ENCODE measurements around the gene LRIG1. TPM values are rescaled to one million over a fixed set of nuclear protein-coding genes. Genes with fewer than 3 reads are reported as not detected.

Gene LRIG1
- total and polyA plus RNA-seq, 7 donors = 9.8 to 119 (median 41.1) TPM

- TF ChIP-seq, protein P1, sequence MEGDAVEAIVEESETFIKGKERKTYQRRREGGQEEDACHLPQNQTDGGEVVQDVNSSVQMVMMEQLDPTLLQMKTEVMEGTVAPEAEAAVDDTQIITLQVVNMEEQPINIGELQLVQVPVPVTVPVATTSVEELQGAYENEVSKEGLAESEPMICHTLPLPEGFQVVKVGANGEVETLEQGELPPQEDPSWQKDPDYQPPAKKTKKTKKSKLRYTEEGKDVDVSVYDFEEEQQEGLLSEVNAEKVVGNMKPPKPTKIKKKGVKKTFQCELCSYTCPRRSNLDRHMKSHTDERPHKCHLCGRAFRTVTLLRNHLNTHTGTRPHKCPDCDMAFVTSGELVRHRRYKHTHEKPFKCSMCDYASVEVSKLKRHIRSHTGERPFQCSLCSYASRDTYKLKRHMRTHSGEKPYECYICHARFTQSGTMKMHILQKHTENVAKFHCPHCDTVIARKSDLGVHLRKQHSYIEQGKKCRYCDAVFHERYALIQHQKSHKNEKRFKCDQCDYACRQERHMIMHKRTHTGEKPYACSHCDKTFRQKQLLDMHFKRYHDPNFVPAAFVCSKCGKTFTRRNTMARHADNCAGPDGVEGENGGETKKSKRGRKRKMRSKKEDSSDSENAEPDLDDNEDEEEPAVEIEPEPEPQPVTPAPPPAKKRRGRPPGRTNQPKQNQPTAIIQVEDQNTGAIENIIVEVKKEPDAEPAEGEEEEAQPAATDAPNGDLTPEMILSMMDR (IDR thresholded peaks at IDR 0.05) = no peak
- intact Hi-C loops (cut with DNase I) = no loop called here
- Histone ChIP-seq H3K4me1 (no peaks in the 10 kb centered on the region), H3K27me3 (ENCODE audit: insufficient read depth in 3 of 3, low read length in 2 of 3) (no peaks in the 10 kb centered on the region), H3K9me3 (no peaks in the 10 kb centered on the region), H3K36me3 (ENCODE audit: insufficient read depth in 1 of 2, low read depth in 1 of 2) (no peaks in the 10 kb centered on the region), H3K4me3 (no peak overlapping the region), H3K27ac (no peak overlapping the region)
- no peak for DNase-seq
- WGBS, 3 donors = 34 to 37% (median 36%) methylated on average over 4 of the region's 4 CpGs
- no peak for ATAC-seq
Observed at GRCh38 chr3:66336333-66336766, 164.5 kb downstream of the LRIG1 start.

- intact Hi-C loops (cut with DNase I) = no loop called here
- Histone ChIP-seq H3K9me3 (no peaks in the 10 kb centered on the region), H3K36me3 (ENCODE audit: insufficient read depth in 1 of 2, low read depth in 1 of 2) (no peaks in the 10 kb centered on the region), H3K4me3 (no peak overlapping the region), H3K27ac (no peak overlapping the region), H3K4me1 (no peaks in the 10 kb centered on the region), H3K27me3 (ENCODE audit: insufficient read depth in 3 of 3, low read length in 2 of 3) (no peaks in the 10 kb centered on the region)
- DNase-seq (no peak), ATAC-seq (no peak)
- WGBS, 3 donors = 94 to 97% (median 96%) methylated on average over 2 of the region's 2 CpGs
- TF ChIP-seq, protein P1 (IDR thresholded peaks at IDR 0.05) = no peak
Observed at GRCh38 chr3:66335671-66336070, 165.2 kb downstream of the LRIG1 start.

All from psoas muscle (tissue), 8 donors.